PC-9 (cell line): ENCODE results near the gene TTC39B. TPM values are rescaled to one million over a fixed set of nuclear protein-coding genes. Genes with fewer than 3 reads are reported as not detected.

Experiments used
- BruUV-seq: library from RNA; stranded (reverse); fragments of 400-500 nt; replicated peaks from 2 replicates; lab custom pipeline; 2021; lab: Mats Ljungman, UMichigan
- CTCF ChIA-PET: fragments of 300-600 bp; sonication (Branson Sonifier 250); formaldehyde crosslinking; loops from one replicate; lab custom pipeline; 2022; ENCODE audit warnings: antibody characterized with exemption; lab: Charles Lee
- POLR2A ChIA-PET: fragments of 300-600 bp; sonication (Branson Sonifier 250); formaldehyde crosslinking; loops from one replicate; lab custom pipeline; 2022; ENCODE audit warnings: antibody characterized with exemption; ENCODE audit not compliant: unreplicated experiment; lab: Charles Lee
- DNase-seq, 2 experiments: peaks; one replicate each; pipeline versions ENCODE4 v3.0.0 to v3.0.0-alpha.2; 2015 to 2022; ENCODE audit warnings: mixed read lengths in 1 of 2
- H2AFZ ChIP-seq: fragments of 200-600 bp; sonication (generic); 2 replicates; pipeline ENCODE4 v1.8.1; 2017; ENCODE audit warnings: antibody characterized with exemption
- H3F3A ChIP-seq: fragments of 200-600 bp; sonication (generic); 2 replicates; pipeline ENCODE4 v1.8.1; 2017; ENCODE audit warnings: antibody characterized with exemption, mild to moderate bottlenecking, low read depth; ENCODE audit not compliant: insufficient read depth
- H3K27ac ChIP-seq: fragments of 200-600 bp; sonication (generic); 2 replicates; pipeline ENCODE4 v1.6.1; 2016; ENCODE audit warnings: mixed run types
- H3K27me3 ChIP-seq: fragments of 200-600 bp; sonication (generic); 2 replicates; pipeline ENCODE4 v1.6.1; 2016; ENCODE audit warnings: low read depth, mixed run types; ENCODE audit not compliant: insufficient read depth
- H3K36me3 ChIP-seq: fragments of 200-600 bp; sonication (generic); 2 replicates; pipeline ENCODE4 v1.6.1; 2016; ENCODE audit warnings: low read depth, mixed run types
- H3K4me1 ChIP-seq: fragments of 200-600 bp; sonication (generic); replicated peaks from 2 replicates; pipeline ENCODE4 v1.6.1; 2016; ENCODE audit warnings: mixed run types; ENCODE audit not compliant: insufficient read depth
- H3K4me2 ChIP-seq: fragments of 200-600 bp; sonication (generic); 2 replicates; pipeline ENCODE4 v1.6.1; 2017; ENCODE audit warnings: mixed run types
- H3K4me3 ChIP-seq: fragments of 200-600 bp; sonication (generic); 2 replicates; pipeline ENCODE4 v1.6.1; 2016; ENCODE audit warnings: mixed run types
- H3K79me2 ChIP-seq: fragments of 200-600 bp; sonication (generic); 2 replicates; pipeline ENCODE4 v1.6.1; 2017; ENCODE audit warnings: low read depth, mixed run types
- H3K9me2 ChIP-seq: fragments of 200-600 bp; sonication (generic); 2 replicates; pipeline ENCODE4 v1.8.1; 2017; ENCODE audit warnings: mild to moderate bottlenecking; ENCODE audit not compliant: insufficient read depth
- H3K9me3 ChIP-seq: fragments of 200-600 bp; sonication (generic); 2 replicates; pipeline ENCODE4 v1.8.1; 2016; ENCODE audit warnings: low read depth; ENCODE audit not compliant: insufficient read depth
- H4K20me1 ChIP-seq: fragments of 200-600 bp; sonication (generic); 2 replicates; pipeline ENCODE4 v1.8.1; 2017; ENCODE audit not compliant: insufficient read depth
- EZH2 ChIP-seq: fragments of 200-600 bp; sonication (generic); IDR thresholded peaks from 2 replicates; pipeline ENCODE4 v1.8.0; 2017; ENCODE audit warnings: antibody characterized with exemption, low read depth
- intact Hi-C: fragments of 100-400 bp; cut with micrococcal nuclease; formaldehyde crosslinking; loops from one replicate; pipeline ENCODE4 v1.10.0; 2022; ENCODE audit not compliant: unreplicated experiment
- total RNA-seq: library from RNA; stranded (reverse); gene quantifications from 2 replicates; pipeline ENCODE4 v1.2.3, GENCODE V29; 2021
- TF ChIP-seq, protein P1 (sequence below): fragments of 200-600 bp; sonication (generic); conservative IDR thresholded peaks from 2 replicates; pipeline ENCODE4 v1.6.1; 2017; ENCODE audit warnings: mixed run types, antibody characterized with exemption, mild to moderate bottlenecking, moderate library complexity

TTC39B gene
- total RNA-seq, 1 experiment from 2014 or later: 8.8 TPM

DNA sequence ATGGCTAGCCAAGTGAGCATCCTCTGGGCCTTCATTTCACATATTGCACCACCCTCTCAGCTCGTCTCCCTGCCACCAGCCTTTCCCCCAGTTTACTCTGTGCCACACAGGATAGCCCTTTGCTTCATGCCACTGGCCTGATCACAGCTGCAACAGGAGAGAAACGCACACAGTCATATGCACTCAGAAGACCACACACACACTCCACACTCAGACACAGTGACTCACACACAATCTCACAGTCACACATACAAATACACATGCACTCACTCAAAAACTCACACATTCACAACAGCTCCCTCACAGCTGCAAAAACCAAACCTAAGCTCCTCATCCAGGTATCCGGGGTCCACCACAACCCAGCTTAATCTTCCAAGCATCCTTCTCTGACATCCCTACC, 38.7 kb downstream of the TTC39B start:
- no peak overlapping the region for H3K4me2 ChIP-seq
- H4K20me1 ChIP-seq: no peaks in the 10 kb centered on the region
- H3K9me3 ChIP-seq: no peaks in the 10 kb centered on the region
- H2AFZ ChIP-seq: no peak overlapping the region
- H3F3A ChIP-seq: no peaks in the 10 kb centered on the region
- DNase-seq: no peak
- ChIA-PET CTCF (no interaction called here), POLR2A (no interaction called here)
- no peak for TF ChIP-seq EZH2
- TF ChIP-seq, protein P1, sequence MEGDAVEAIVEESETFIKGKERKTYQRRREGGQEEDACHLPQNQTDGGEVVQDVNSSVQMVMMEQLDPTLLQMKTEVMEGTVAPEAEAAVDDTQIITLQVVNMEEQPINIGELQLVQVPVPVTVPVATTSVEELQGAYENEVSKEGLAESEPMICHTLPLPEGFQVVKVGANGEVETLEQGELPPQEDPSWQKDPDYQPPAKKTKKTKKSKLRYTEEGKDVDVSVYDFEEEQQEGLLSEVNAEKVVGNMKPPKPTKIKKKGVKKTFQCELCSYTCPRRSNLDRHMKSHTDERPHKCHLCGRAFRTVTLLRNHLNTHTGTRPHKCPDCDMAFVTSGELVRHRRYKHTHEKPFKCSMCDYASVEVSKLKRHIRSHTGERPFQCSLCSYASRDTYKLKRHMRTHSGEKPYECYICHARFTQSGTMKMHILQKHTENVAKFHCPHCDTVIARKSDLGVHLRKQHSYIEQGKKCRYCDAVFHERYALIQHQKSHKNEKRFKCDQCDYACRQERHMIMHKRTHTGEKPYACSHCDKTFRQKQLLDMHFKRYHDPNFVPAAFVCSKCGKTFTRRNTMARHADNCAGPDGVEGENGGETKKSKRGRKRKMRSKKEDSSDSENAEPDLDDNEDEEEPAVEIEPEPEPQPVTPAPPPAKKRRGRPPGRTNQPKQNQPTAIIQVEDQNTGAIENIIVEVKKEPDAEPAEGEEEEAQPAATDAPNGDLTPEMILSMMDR: no peak
- no peaks in the 10 kb centered on the region for H3K36me3 ChIP-seq
- intact Hi-C loops: no loop called here
- H3K9me2 ChIP-seq: no peaks in the 10 kb centered on the region
- H3K4me1 ChIP-seq: no peaks in the 10 kb centered on the region
- no peak overlapping the region for H3K4me3 ChIP-seq
- H3K79me2 ChIP-seq: no peaks in the 10 kb centered on the region
- no peak overlapping the region for H3K27ac ChIP-seq
- H3K27me3 ChIP-seq: no peaks in the 10 kb centered on the region
- BruUV-seq: no TSS peak

DNA sequence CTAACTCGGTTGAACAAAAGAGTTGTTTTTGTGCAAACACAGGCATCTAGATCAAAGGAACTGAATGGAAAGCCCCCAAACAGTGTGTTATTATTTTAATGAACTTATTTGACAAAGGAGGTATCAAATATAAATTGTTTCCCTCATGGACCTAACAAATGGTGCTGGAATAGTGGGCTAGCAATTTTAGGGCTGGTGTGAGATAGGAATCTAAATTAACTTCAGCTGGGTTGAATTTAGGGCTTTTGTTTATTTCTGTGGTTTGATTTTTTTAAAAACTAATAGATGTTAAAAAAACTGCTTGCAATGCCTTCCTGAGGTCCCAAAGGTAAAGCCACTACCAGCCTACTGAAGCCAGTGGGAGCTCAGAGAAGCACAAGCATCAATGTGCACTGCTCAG, 42.1 kb downstream of the TTC39B start:
- Histone ChIP-seq H4K20me1 (no peaks in the 10 kb centered on the region), H3K27me3 (no peaks in the 10 kb centered on the region), H3K4me2 (no peak overlapping the region), H3K36me3 (no peaks in the 10 kb centered on the region), H3K79me2 (no peaks in the 10 kb centered on the region), H3K9me3 (no peaks in the 10 kb centered on the region), H2AFZ (no peak overlapping the region), H3F3A (no peaks in the 10 kb centered on the region), H3K27ac (no peak overlapping the region), H3K4me1 (no peaks in the 10 kb centered on the region), H3K4me3 (no peak overlapping the region), H3K9me2 (no peaks in the 10 kb centered on the region)
- TF ChIP-seq, protein P1: no peak
- no peak for TF ChIP-seq EZH2
- no TSS peak for BruUV-seq
- POLR2A ChIA-PET: interaction anchor here (0.7 kb wide), 1 partner anchor 51 kb away, joined by 5 read pairs; no protein-coding TSS in a partner anchor
- intact Hi-C loops: no loop called here
- DNase-seq: no peak
- CTCF ChIA-PET: no interaction called here

DNA sequence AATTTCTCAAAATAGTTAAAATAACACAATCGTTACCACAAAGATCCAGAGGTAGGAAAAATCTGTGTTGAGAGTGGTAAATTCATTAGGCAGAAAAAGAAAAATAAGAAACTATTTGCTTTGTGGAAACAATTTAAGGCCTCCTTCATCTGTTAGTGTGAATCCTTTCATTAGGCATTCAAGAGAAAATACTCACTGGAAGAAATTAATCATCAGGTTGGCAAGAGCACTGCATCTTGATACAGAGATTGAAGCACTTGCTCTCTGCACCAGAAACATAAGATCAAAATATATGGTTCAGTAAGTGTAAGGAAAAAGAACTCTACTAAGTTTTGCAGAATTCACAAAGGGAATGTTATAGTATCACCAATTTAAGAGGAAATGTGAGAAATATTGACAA, 44.4 kb downstream of the TTC39B start:
- Histone ChIP-seq H3K9me3 (no peaks in the 10 kb centered on the region), H2AFZ (no peak overlapping the region), H4K20me1 (no peaks in the 10 kb centered on the region), H3K27ac (no peak overlapping the region), H3F3A (no peaks in the 10 kb centered on the region), H3K4me3 (no peak overlapping the region), H3K36me3 (no peaks in the 10 kb centered on the region), H3K27me3 (no peaks in the 10 kb centered on the region), H3K4me2 (no peak overlapping the region), H3K4me1 (no peaks in the 10 kb centered on the region), H3K79me2 (no peaks in the 10 kb centered on the region), H3K9me2 (no peaks in the 10 kb centered on the region)
- CTCF ChIA-PET: no interaction called here
- BruUV-seq: no TSS peak
- POLR2A ChIA-PET: no interaction called here
- TF ChIP-seq, protein P1: no peak
- no peak for TF ChIP-seq EZH2
- no peak for DNase-seq
- intact Hi-C loops: no loop called here
